ENCODE measurements around the gene SH3BP5. TPM values are rescaled to one million over a fixed set of nuclear protein-coding genes. Genes with fewer than 3 reads are reported as not detected.
A peak's percentile ranks its signal among the peaks of the same experiment; 100 is the strongest.

SH3BP5 gene
- total RNA-seq, 6 experiments from 2014 or later: 8.9 to 19.2 (median 13.8) TPM

DNA sequence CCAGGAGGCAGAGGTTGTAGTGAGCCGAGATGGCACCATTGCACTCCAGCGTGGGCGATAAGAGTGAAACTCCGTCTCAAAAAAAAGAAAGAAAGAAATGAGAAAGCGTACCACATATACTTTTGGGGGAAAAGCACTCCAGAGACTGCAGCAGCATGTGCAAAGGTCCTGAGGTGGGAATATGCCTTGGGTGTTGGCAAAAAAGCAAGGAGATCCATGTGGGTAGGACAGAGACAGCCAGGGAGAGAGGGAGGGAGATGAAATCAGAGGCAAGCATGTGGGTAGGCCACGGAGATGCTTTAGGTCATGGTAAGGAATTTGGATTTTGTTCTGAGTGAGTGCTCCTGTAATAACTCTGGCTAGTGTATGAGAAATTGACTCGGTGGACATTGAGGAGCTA is 3.7 kb upstream of the SH3BP5 start:
- no peak for TF ChIP-seq POLR2A (IDR thresholded peaks at IDR 0.05)
- TF ChIP-seq, protein P1, sequence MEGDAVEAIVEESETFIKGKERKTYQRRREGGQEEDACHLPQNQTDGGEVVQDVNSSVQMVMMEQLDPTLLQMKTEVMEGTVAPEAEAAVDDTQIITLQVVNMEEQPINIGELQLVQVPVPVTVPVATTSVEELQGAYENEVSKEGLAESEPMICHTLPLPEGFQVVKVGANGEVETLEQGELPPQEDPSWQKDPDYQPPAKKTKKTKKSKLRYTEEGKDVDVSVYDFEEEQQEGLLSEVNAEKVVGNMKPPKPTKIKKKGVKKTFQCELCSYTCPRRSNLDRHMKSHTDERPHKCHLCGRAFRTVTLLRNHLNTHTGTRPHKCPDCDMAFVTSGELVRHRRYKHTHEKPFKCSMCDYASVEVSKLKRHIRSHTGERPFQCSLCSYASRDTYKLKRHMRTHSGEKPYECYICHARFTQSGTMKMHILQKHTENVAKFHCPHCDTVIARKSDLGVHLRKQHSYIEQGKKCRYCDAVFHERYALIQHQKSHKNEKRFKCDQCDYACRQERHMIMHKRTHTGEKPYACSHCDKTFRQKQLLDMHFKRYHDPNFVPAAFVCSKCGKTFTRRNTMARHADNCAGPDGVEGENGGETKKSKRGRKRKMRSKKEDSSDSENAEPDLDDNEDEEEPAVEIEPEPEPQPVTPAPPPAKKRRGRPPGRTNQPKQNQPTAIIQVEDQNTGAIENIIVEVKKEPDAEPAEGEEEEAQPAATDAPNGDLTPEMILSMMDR (IDR thresholded peaks at IDR 0.05): no peak
- H3K36me3 ChIP-seq: no peaks in the 10 kb centered on the region
- peaks cover 0 to 16% (median 2%) of the 10 kb centered on the region in 4 donors for H3K4me1 ChIP-seq
- H3K4me3 ChIP-seq: no peak overlapping the region
- no peak overlapping the region for H3K27ac ChIP-seq
- DNase-seq (no peak), ATAC-seq (no peak)
- 89% methylated on average over 6 of the region's 7 CpGs for WGBS (ENCODE audit: insufficient coverage, low coverage, low lambda C conversion rate, missing lambda C conversion rate)
- intact Hi-C loops (cut with DNase I): no loop called here
- no peaks in the 10 kb centered on the region for H3K9me3 ChIP-seq
- H3K27me3 ChIP-seq: no peaks in the 10 kb centered on the region

DNA sequence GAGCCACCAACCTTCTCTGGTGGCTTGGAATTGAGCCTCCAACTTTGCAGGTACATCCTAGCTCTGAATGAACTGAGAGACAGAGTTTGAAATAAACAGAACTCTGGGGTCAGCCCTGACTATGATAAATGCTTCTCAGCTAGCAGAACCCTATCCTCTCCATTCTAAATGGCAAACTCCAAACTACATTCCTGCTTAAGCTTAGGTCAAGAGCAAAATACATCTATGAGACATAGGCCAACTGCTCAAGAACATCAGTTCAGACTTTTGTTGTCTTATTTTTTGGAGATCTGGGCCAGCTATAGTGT is 1.5 kb upstream of the SH3BP5 start:
- H3K4me1 ChIP-seq: peaks cover 0 to 21% (median 4%) of the 10 kb centered on the region in 4 donors
- DNase-seq (no peak), ATAC-seq (no peak)
- H3K36me3 ChIP-seq: no peaks in the 10 kb centered on the region
- no peak for TF ChIP-seq POLR2A (IDR thresholded peaks at IDR 0.05)
- TF ChIP-seq, protein P1 (IDR thresholded peaks at IDR 0.05): no peak
- H3K27ac ChIP-seq: no peak overlapping the region
- H3K4me3 ChIP-seq: no peak overlapping the region
- intact Hi-C loops (cut with DNase I): no loop called here
- no peaks in the 10 kb centered on the region for H3K9me3 ChIP-seq
- H3K27me3 ChIP-seq: no peaks in the 10 kb centered on the region

DNA sequence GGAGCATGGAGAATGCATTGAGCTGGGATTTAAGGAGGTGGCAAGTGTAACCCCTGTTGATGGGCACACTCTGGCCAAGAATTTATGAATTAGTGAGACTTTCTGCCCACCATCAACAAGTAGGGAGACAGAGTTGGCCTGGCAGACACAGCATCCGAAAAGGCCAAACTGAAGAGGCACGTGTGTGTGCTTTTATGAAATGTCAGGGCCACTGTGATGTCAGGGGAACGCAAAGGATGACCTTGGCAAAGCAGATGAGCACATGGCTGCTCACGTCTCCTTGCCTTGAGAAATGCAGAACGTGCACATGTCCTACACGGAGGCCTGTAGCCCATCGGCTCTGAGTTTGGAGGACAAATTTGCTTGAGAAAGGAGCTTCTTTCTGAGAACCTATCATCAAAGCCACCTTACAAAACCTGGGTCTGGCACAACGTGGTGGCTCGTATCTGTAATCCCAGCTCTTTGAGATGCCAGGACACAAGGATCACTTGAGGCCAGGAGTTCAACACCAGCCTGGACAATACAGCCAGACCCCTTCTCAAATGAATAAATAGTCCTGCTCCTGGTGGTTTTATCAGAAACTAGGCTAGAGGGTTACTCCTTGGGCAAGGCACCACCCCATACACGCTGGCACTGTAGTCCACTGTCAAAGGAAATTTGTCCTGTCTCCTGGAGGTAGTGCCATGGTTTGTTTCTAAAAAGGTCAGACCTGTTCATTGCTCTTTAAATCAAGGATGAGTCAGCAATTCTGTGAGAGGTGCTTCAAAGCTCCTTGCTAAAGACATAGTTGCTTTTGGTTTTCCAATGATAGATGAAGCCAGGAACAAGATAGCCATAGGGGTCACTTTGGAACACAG is 941 bp upstream of the SH3BP5 start:
- TF ChIP-seq, protein P1 (IDR thresholded peaks at IDR 0.05): no peak
- TF ChIP-seq POLR2A (IDR thresholded peaks at IDR 0.05): no peak
- peaks cover 0 to 21% (median 4%) of the 10 kb centered on the region in 4 donors for H3K4me1 ChIP-seq
- no peaks in the 10 kb centered on the region for H3K36me3 ChIP-seq
- DNase-seq: no peak
- intact Hi-C loops (cut with DNase I): no loop called here
- no peak overlapping the region for H3K27ac ChIP-seq
- H3K9me3 ChIP-seq: no peaks in the 10 kb centered on the region
- H3K4me3 ChIP-seq: no peak overlapping the region
- no peaks in the 10 kb centered on the region for H3K27me3 ChIP-seq
- ATAC-seq: no peak
- WGBS (ENCODE audit: insufficient coverage, low coverage, low lambda C conversion rate, missing lambda C conversion rate): 88% methylated on average over 8 of the region's 10 CpGs

DNA sequence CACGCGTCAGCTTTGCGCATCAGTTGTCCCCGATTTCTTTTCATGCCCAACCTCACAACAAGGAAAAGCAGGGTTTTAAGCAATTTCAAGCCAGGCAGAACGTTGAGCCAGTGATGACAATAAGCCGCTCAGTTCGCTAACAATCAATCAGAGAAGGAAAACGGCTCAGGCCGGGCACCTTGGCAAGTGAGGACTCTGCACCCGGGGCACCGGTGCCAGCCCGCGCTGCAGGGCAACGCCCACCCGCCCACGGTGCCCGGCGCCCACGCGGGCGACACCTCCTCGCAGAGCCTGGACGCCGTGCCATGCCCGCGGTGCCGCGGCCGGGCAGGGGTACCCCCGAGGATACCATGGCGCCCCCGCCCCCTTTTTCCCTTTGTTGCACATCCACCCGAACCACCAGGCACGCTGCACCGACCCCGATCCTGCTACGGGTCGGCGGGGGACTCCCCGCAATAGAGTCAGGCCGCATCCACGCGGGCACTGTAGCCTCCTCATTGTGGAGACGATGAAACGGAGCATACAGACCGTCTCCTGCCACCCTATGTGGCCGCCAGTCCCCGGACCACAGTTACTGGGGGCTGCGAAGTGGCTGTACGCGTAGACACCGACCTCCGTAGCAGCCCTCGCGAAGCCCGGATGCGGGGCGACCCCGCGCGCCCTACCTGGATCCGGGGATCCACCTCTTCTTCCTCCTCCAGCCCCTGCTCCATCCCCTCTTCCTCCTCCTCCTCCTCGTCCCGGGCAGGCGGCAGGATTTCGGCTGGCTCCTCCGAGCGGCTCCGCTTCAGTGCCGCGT is 581 bp downstream of the SH3BP5 start:
- H3K36me3 ChIP-seq: no peaks in the 10 kb centered on the region
- H3K9me3 ChIP-seq: no peaks in the 10 kb centered on the region
- intact Hi-C loops (cut with DNase I): no loop called here
- H3K4me1 ChIP-seq: peaks cover 0 to 25% (median 6%) of the 10 kb centered on the region in 4 donors
- H3K4me3 ChIP-seq: peak overlapping the region; percentile 54 to 77 (median 77)
- peak; percentile 68 to 73 (median 68) for DNase-seq
- TF ChIP-seq, protein P1 (IDR thresholded peaks at IDR 0.05): no peak
- TF ChIP-seq POLR2A (IDR thresholded peaks at IDR 0.05): peak; percentile 8
- H3K27me3 ChIP-seq: no peaks in the 10 kb centered on the region
- H3K27ac ChIP-seq: peak overlapping the region; percentile 66 to 84 (median 82)
- 1% methylated on average over 25 of the region's 71 CpGs for WGBS (ENCODE audit: insufficient coverage, low coverage, low lambda C conversion rate, missing lambda C conversion rate)
- peak; percentile 65 to 74 (median 72) for ATAC-seq
